ENCODE measurements around the gene ACAA2.

ACAA2 gene

DNA sequence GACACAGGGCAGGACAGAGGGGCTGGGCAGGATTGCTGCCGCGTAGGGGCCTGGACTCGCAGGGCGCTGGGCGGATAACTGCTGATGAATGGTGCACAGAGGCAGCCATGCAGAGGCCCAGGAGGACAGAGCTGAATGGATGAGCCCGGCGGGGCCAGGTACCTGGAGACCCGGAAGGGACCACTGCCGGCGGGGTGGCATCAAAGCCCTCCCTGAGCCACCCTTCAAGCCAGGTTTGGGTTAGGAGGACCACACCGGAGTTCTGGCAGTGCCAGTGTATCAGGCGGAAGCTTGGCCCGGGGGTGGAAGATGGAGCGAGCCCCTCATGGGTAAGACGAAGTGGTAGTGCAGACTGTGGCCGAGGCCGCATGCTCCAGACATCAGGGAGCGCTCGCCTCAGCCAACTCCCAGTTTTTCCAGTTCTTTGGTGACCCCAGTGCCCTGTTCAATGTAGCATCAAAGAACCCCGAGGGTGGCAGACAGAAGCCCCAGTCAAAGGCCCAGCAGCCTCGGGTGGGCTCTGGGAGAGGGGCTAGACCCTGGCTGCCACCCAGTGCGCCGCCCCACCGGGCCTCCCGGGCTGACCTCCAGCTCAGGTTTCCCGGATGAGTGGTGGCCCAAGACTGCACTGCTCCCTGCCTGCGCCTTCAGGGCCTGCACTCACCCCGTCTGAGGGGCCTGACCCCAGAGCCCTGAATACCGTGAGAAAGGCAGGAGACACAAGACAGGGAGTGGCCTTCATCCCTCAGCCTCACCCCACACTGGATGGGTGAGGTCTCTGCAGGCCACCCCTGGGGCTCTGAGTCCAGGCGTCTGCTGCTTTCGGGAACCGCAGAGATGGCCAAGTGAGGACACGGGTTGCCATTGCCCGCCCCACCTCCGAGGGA is 50.9 kb downstream of the ACAA2 start:
- DNase-seq: no peak

DNA sequence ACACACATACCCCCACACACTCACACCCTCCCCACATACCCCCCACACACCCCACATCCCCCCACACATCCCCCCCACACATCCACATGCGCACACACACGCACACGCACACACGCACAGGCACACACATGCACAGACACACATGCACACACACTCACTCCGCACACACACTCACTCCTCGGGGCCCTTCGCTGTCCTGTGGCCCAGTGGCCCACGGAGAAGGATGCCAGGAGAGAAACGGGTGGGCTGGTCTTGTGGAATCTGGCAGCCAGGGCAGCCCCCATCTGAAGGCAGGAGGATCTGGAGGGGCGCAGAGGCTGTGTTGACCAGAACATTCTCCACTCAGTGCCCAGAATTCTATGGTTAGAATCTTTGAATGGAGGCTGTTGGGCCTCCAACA is 51.6 kb downstream of the ACAA2 start:
- DNase-seq: no peak

DNA sequence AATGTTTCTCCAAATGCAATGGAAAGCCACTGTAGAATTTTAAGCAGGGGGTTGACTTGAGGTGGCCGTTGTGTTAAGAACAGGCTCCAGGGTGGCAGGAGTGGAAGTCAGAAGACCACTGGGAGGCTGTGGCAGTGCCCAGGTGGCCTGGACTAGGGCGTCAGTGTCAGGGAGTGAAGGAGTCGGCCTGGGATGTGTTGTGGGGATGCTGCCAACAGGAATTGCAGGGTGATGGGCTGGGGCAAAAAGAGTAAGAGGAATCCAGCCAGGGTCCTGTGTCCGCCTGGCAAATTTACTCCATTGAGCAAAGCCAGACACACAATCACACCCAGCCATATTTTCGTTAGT is 55.1 kb downstream of the ACAA2 start:
- no peak for DNase-seq

DNA sequence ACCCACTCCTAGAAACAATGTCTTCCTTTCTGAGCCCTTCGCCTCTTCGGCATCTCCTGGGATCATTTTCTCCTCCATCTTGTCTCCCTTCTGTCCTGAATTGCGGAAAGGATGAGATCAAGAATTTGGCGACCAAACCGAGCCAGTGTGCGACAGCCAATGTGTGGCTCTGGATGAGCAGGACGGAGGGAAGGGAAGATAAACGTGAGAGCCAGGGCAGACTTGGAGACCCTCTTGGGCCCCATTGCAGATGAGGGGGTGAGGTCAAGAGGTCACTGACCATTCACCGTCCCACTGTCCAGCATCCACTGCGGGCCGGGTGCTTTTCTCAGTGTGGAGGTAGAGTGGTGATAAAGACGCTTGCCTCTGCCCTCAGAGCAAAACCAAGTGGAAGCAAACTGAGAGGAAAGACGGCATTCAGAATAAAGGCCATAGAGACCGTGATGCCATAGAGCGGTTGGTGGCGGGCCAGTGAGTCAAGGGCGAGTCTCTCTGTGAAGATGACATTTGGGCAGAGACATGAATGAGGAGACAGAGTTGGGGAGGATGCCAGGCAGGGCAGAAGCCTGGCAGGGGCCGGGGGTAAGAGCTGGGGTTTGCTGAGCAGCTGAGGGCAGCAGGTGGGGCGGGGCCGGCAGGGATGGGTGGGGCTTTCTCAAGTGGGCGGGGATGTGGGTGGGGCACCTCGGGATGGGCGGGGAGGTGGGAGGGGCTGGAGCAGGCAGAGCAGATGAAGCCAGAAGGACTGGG is 55.6 kb downstream of the ACAA2 start:
- DNase-seq: no peak

DNA sequence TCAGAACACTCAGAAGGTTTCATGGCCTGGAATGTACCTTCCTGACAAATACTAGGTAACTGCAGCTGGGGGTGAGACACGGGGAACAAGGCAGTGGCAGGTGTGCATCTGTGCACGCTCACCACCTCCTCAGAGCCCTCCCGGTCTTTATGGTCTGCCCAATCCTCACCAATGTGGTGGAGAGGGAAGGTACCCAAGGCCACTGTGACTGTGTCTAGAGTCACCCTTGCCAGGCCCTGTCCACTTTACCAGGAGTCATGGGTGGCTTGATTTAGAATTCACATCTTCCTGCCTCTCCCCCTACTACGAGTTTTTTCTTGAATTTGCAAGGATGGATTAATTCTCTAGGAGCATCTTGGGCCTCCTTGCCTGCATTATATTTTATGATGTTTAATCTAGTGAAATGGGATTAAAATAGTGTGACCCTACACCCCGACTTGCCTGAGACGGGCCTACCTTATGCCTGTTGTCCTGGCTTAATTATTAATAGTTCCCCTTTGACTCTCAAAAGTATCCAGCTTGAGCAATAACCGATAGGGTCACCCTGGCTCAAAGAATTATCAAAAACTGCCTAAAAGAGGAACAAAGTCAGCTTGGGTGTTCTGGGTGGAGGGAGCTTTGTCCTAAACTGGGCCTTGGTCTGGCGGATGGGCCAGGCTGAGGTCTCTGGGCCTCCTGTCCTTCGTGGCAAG is 56.5 kb downstream of the ACAA2 start:
- no peak for DNase-seq

DNA sequence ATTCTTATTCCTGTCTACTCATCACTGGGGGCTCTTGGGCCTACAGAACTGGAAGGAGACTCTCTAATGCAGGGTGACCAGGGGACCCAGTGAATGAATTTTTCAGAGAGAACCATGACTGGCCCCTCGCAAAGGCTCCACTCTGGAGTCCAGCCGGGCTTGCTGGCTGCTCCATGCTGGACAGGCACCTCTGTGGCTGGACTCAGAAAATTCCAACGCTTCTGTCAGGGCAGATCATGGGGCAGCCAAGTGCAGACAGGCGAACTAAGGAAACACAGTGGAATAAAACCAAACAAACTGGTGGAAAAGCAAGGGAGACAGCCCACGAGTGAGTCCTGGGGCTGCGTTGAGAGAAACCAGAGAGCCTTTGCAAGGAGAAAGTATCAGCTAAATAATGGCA is 57.2 kb downstream of the ACAA2 start:
- no peak for DNase-seq

DNA sequence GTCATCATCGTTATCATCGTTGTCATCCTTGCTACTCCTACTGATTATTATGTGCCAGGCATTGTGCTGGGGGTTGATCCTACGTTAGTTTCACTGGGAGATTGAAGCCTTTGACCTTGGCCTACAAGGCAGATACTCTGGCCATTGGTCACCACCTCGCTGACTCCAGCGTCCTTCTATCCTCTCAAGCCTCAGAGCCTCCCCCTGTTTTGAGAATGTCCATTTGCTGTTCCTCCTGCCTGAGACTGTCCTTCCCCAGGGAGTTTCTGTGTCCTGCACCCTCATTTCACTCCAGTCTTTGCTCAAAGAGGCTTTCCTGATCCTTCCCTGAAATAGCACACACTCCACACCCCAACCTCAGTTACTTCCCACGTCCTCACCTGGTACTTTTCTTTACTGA is 57.8 kb downstream of the ACAA2 start:
- DNase-seq: no peak

DNA sequence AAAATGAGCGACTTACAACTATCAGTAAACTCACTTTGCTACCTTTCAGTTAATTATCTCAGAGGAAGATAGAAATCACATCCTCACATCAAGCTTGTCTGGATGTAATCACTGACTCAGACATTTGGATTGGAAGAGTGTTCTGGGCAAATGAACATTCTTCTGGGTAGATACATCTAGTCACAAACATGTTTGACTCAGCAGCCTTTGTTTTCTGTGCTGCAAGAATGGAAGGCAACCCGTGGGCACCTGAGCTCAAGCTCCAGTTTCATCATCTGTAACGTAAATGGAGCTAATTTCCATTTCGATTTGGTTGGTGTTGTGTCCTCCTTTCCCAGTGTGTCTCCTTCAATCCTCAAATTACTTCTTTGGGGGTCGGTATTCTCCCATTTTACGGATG is 58.5 kb downstream of the ACAA2 start:
- no peak for DNase-seq

DNA sequence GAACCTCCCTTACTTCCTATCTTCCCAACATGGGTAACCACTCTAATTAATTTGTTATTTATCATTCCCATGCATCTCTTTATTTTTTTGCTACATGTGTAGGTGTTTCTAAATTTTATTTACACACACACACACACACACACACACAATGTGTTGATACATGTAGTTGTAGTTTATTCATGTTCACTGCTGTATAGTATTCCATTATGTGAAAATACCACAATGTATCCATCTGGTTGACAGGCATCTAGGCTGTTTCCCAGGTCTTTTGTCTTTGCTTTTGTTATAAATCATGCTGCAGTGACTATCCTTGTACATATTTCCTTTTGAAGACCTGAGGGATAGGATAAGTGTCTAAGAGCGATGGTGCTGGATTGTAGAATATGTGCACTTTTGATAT is 59.7 kb downstream of the ACAA2 start:
- DNase-seq: no peak

DNA sequence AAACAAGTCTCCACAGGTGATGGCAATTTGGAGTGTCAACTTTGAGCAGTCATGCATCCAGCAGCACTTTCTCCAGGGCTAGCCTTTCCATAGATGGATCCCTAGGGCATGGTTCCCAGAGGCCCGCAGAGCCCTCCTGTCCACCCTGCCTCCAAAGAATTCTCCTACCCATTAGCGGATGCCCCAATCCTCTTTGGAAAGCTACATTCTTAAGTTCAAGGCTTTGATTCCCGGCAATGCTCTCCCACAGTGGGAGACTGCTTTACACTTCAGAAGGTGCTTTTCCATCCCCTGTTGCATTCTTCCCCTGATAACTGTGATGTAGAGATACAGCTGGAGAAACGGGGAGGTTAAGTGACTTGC is 61.3 kb downstream of the ACAA2 start:
- DNase-seq: no peak

DNA sequence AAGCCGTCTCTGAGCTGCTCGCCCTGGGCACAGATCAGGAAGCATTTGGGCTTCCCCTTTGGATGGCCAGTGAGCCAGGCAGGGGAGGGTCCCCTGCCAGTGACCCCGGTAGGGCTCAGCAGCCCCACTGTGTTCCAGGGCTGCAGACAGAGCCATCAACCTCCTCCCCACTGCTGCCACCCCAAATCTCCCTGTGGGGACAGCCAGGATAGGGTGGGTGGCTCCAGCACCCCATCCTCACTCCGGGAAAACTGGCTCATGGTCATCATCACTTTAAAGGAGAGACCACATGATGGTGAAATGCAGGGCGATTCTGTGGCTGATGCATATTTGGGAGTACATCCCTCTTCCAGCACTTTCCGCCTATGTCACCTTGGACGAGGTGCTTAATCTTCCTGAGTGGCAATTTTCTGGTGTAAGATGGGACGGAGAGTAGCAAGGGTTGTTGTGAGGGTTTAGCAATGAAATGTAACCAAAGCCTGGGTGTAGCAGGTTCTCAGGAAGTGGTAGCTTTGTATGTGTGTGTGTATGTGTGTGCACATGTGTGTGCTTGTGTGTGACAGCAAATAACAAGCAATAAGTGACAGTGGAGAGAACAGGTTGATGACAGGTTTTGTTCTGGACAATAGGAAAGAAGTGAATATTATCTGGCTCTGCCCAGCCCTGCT is 61.8 kb downstream of the ACAA2 start:
- DNase-seq: no peak

DNA sequence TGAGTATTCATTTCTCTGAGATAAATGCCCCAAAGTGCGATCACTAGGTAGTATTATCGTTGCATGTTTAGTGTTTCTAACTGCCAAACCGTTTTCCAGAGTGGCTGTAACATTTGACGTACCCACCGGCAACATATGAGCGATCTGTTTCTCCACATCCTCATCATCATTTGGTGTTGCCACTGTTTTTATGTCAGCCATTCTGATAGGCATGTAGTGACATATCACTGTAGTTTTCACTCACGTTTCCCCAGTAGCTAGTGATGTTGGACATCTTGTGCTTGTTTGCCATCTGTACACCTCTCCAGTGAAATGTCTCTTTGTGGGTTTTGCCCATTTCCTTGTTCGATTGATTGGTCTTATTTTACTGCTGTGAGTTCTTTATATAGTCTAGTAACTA is 63.8 kb downstream of the ACAA2 start:
- DNase-seq: no peak

DNA sequence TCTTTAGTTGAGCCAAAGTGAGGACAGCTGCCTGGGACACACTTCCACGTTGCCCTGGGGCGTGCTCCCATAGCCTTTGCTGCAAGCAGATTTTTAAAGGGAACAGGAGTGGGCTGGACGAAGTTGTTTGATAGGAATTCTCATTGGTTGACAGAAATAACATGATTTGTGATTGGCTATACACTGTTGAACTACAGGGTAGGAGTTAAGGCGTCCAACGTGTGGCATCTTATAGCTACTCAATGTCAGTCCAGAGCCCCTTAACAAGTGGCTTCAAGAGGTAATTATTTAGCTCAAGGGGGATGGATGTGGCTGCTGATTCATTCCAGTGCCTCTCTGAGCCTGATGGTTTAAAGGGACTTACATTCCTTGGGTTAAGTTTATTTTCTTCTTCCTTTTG is 65.5 kb downstream of the ACAA2 start:
- no peak for DNase-seq

DNA sequence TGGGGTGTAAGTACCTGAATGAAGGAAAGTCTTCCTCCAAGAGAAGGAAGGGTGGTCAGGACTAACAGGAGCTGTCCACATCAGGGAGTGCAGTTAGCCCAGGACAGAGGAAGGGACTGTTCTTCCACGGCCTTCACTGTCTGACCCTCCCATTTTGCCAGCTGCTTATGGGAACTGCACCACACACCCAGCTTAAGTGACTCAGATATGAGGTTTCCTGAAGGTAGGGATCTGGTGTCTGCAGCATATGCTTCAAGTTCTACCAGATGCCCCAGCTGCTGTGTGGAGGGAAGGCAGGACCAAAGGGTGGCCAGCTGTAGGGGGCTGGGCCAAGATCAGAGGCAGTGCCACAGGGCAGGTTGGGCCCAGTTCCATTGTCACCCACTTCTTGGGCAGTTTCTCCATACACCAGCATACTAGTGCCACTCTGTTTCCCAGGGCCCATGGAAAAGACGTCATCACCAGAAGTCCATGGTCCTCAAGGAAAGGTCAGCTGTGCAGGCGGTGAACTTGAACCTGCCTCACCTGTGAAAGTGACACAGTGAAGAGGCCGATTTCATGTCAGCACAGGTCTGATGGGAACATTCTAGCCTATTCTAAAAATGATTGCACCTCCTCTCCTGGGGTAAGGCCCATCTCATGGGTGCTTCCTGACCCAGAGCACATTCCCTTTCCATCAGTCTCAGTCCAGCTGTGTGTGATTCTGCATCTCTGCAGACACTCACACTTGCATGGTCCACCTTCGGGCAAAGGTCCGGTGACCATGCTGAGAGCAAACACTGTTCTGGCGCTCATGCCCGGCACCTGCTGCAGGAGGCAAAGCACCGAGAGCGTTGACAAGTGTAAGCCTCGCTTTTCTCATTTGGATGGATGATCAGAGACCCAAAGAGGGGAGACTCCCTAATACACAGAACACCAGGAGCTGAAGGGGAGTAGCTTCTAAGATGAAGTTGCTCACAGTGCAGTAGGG is 68.0 kb downstream of the ACAA2 start:
- no peak for DNase-seq

DNA sequence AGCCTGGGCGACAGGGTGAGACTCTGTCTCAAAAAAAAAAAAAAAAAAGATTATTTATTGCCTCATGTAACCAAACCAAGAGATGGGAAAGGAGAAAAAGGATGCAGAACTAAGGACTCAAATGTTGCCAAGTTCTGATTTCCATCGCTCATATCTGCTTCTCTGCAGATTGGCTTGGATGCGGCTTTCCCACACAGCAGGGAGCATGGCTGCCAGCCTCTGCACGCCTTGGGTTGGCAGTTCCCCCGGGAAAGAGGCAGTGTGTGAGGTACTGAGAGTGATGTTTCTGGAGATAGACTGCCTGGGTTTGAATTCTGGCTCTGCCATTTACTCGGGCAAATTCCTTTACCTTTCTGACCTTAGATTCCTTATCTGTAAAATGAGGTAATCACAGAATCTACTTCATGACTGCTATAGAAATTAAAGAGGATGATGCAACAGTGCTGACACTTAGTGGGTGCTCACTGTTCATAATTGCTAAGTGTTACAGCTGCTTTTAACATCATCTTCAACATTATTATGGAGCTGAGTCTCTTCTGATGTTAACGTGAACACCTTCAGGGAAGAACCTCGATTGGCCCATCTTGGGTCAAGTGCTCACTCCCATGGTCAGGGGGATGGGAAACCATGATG is 68.8 kb downstream of the ACAA2 start:
- no peak for DNase-seq

DNA sequence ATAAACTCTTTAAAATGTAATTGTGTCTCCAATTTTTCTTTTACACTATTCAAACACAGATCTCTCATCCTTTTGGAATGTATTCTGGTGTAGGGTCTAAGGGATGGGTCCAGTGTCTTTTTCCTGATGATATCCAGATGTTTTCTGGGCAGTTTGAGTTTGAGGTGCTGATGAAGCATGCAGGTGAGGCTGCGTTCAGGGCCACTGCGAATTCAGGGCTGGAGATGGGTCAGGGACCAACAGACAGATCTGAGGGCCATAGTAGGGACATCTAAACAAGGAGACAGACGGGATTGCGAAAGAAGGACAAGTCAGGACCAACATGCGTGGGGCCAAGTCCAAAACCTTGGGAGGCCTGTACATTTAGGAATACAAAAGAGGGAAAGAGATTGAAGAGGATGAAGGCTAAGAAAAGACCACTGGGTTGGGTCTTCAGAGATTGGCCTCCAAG is 70.2 kb downstream of the ACAA2 start:
- DNase-seq: no peak

DNA sequence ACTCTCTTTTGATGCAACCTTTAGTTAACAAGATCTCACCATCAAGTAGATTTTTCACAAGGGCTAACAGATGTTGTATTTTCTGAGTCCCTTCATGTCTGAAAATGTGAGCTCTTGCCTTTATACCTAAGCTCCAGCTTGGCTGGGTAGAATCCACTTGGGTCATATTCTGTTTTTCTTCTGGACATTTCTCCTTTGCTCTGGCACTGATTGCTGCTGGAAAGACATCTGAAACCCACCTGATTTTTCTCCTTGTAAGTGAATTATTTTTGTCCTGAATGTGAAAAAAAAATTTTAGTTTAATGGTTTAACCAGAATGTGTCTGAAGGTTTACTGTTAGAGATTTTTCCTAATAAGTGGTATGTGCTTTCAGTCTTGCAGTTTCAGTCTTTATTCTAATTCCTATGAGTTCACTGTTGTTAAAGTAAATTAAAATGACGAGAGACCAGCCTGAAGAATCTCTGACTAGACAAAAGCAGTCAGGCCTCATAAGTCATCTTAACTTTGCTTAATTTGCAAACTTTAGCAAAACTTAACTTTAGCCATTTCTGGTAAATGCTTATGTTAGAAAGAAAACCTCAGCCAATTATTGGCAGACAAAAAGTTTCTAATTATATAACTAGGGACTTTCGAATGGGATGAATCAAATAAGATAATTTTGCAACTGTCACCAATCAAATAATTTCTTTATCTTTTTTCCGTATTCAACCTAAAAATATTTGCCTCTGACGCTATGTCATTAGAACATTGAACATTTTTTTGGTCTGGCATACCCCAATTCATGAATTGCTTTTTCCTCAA is 70.8 kb downstream of the ACAA2 start:
- no peak for DNase-seq

DNA sequence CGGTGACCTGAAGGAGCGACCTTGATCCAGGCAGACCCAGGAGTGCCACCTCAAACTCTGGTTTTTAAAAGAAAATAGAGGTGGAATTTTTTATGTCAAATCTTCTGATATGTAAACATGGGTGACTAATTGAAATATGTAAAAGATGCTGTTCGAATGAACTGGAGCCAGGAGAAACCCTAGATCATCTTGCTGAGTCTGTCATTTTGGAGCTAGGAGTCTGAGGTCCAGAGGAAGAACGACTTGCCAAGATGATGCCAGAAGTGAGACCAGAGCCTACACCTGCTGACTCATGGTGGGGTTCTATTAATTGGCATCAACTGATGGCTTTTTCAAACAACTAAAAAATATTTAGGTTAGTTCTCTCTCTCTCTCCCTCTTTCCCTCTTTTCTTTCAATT is 74.1 kb downstream of the ACAA2 start:
- DNase-seq: no peak

DNA sequence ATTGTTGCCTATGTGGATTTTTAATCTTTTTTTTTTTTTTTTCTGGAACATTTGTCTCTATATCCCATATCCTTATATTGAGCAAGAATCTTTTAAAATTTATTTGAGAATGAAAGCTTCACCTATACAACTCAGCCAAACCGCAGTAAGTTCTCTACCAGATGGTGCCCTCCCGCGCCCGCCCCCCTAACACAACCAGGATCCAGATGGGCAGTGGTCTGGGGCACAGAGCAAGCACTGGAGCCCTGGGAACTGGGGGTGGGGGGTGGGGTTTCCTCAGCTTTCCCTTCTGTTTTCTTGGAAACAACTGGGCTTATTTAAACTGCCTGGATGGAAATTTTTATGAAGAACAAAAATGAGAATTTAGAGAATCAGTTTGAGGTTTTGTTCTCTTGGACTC is 74.6 kb downstream of the ACAA2 start:
- DNase-seq: no peak

DNA sequence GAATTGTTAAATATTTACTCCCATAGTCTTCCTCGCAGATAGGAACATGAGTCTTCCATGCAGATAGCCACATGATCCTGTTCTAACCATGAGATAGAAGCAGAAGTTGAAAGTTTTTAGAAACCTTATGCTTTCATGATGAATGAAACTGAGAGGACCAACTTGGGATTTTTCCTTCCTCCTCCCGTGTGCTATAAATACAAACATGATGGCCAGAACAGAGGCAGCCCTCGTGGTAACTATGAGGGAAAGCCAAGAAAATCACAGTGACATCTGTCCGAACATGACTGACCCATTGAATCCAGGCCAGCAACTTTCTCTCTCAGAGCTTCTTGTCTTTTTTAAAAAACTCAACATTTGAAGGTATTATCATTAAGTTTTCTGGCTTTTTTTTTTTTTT is 78.5 kb downstream of the ACAA2 start:
- DNase-seq: no peak

Data from activated effector memory CD4-positive, alpha-beta T cell treated with Interleukin-2 at 50 U/mL for 16 hours (primary cell).